Gastroesophageal sphincter (tissue), 4 donors: ENCODE data around the gene CEP43. TPM values are rescaled to one million over a fixed set of nuclear protein-coding genes. Genes with fewer than 3 reads are reported as not detected.

Experiments used
- ATAC-seq: fragments of 150-250 bp; one replicate; pipeline ENCODE4 v1.9.1; 2016; ENCODE audit warnings: mild to moderate bottlenecking, moderate library complexity
- H3K27ac ChIP-seq, 4 donors: fragments of 200-600 bp; sonication (generic) in 3 of 4; 1 replicate in 3 of 4; 2 replicates in 1 of 4; pipeline ENCODE4 v1.5.1; 2016 to 2019
- H3K27me3 ChIP-seq: fragments of 200-600 bp; sonication (generic); one replicate; pipeline ENCODE4 v1.5.1; 2019
- H3K36me3 ChIP-seq, 2 donors: fragments of 200-600 bp; sonication (generic); one replicate each; pipeline ENCODE4 v1.5.1; 2019; ENCODE audit warnings: control low read depth in 1 of 2
- H3K4me1 ChIP-seq, 3 donors: fragments of 200-600 bp; sonication (generic); 1 replicate in 2 of 3; 2 replicates in 1 of 3; pipeline ENCODE4 v1.5.1; 2016 to 2019; ENCODE audit warnings: control low read depth in 2 of 3
- H3K4me3 ChIP-seq, 2 donors: fragments of 200-600 bp; sonication (generic); one replicate each; pipeline ENCODE4 v1.5.1; 2019; ENCODE audit warnings: mild to moderate bottlenecking in 1 of 2, moderate library complexity in 1 of 2
- H3K9me3 ChIP-seq, 3 donors: fragments of 200-600 bp; sonication (generic); one replicate each; pipeline ENCODE4 v1.5.1; 2017 to 2019; ENCODE audit warnings: control low read depth in 2 of 3
- CTCF ChIP-seq, 4 experiments: fragments of 200-600 bp in 2 of 4; fragments of 450-650 bp in 2 of 4; sonication (generic) in 1 of 4; IDR thresholded peaks; one replicate each; pipeline ENCODE4 v1.5.1; 2017 to 2019; ENCODE audit warnings: antibody characterized with exemption in 4 of 4, mild to moderate bottlenecking in 2 of 4, moderate library complexity in 2 of 4
- EP300 ChIP-seq: sonication (generic); formaldehyde crosslinking; IDR thresholded peaks from one replicate; pipeline ENCODE4 v1.6.1; 2017; ENCODE audit warnings: antibody characterized with exemption, mild to moderate bottlenecking
- POLR2A ChIP-seq, 2 donors: fragments of 450-650 bp; IDR thresholded peaks; one replicate each; pipeline ENCODE4 v1.6.1; 2017; ENCODE audit warnings: antibody characterized with exemption in 2 of 2, mild to moderate bottlenecking in 2 of 2, moderate library complexity in 1 of 2
- POLR2AphosphoS5 ChIP-seq: sonication (generic); formaldehyde crosslinking; IDR thresholded peaks from one replicate; pipeline ENCODE4 v1.6.1; 2017; ENCODE audit warnings: antibody characterized with exemption
- WGBS, 2 donors: methylation state at CpG; one replicate each; pipeline ENCODE4 v1.1.5; 2018; ENCODE audit warnings: low coverage in 1 of 2; 5-methylcytosine and 5-hydroxymethylcytosine counted together
- total RNA-seq, 4 donors: library from RNA; depleted of rRNA; stranded (reverse); fragments of >200 nt; gene quantifications; one replicate each; pipeline ENCODE4 v1.1.0, GENCODE V29; 2016

Gene CEP43
- total RNA-seq, 4 donors from 2014 or later, result 10.9 to 17.9 (median 11.7) TPM

DNA sequence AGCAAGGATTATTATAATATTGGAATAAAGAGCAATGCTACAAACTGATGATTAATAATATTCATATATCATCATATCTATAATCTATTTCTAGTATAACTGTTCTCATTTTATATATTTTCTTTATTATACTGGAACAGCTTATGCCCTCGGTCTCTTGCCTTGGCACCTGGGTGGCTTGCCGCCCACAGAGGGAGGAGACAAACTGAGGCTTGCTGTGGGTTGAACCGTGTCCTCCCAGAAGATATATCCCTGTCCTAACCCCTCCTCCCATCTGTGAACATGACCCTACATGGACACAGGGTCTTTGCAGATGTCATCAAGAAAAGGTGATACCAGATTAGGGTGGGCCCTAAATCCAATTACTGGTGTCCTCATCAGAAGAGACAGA is 47.5 kb upstream of the CEP43 start:
- ATAC-seq, result no peak
- H3K27ac ChIP-seq, result peak overlapping the region in 1 of 4 donors; percentile 54

DNA sequence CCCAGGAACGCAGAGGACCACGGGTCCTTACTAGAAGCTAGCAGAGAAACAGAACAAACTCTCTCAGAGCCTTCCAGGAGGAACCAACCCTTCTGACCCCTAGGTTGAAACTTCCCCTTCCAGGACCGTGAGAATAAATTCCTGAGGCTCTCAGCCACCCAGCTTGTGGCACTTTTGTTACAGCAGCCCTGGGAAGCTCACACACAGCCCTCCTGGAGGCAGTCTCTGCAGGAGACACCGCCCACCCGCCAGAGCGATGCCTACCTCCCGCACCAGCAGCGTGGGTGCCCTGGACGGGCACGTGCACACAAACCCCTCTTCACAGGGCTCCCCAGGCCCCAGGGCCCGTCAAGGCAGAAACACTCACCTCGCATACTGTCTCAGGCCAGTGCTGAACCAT is 47.1 kb upstream of the CEP43 start:
- Histone ChIP-seq H3K36me3 (peaks cover 0 to 33% of the 10 kb centered on the region in 2 donors), H3K9me3 (no peaks in the 10 kb centered on the region), H3K27me3 (no peaks in the 10 kb centered on the region), H3K4me3 (no peak overlapping the region), H3K27ac (no peak overlapping the region), H3K4me1 (peaks cover 0 to 34% (median 8%) of the 10 kb centered on the region in 3 donors)
- TF ChIP-seq POLR2AphosphoS5 (no peak), POLR2A (IDR thresholded peaks at IDR 0.05) (no peak), CTCF (IDR thresholded peaks at IDR 0.05) (no peak), EP300 (no peak)
- WGBS, 2 donors, result 82 to 89% methylated on average over 4 to 7 of the region's 12 CpGs
- ATAC-seq, result no peak

More for the DNA sequence above, 47.5 kb upstream of the CEP43 start:
- WGBS, 2 donors, result 60 to 75% methylated on average over 1 to 3 of the region's 3 CpGs
- H3K27me3 ChIP-seq, result no peaks in the 10 kb centered on the region
- TF ChIP-seq EP300, result no peak
- no peak for TF ChIP-seq CTCF (IDR thresholded peaks at IDR 0.05)
- no peak for TF ChIP-seq POLR2AphosphoS5
- no peak for TF ChIP-seq POLR2A (IDR thresholded peaks at IDR 0.05)
- peaks cover 0 to 38% of the 10 kb centered on the region in 2 donors for H3K36me3 ChIP-seq
- H3K4me1 ChIP-seq, result peaks cover 0 to 30% (median 7%) of the 10 kb centered on the region in 3 donors
- H3K9me3 ChIP-seq, result no peaks in the 10 kb centered on the region
- no peak overlapping the region for H3K4me3 ChIP-seq

DNA sequence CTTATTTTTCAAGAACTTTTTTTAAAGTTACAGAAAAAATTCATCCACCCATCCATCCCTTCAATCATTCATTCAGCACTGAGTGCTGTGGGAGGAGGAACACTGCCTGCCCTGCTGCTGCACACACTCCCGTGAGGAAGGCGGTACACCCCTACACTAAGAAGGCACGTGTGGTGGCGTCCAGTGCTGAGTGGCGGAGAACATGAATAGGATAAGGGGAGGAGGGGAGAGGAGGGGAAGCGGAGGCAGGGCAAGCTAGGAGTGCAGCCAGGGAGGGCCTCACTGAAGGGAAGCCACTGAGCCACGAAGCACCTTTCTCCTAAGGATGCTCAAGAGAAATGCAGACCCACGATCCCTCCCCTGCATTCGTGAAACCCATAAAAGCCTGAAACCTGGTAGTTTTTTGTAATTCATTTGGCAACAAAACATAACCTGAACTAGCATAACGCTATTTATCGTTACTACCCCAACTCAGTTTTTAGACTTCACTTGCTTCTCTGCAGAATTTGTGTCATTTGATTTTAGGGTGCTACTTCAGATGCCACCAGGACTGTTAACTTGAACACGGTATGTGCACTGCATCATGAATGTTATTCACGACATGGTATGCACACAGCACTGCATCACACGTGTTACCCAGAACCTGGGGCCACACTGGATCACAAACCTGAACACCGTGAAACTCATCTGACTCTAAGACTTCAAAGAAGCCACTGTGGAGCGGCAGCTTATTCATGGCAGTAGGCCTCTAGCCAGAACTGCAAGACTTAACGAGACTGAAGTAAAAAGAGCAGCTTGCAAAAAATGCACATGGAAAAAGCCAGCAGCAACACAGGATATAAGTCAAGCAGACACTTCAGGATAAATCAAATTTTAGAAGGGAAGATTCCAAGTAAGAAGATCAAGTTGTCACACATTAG is 46.4 kb upstream of the CEP43 start:
- Histone ChIP-seq H3K36me3 (peaks cover 0 to 26% of the 10 kb centered on the region in 2 donors), H3K4me1 (peaks cover 0 to 41% (median 14%) of the 10 kb centered on the region in 3 donors), H3K27me3 (no peaks in the 10 kb centered on the region), H3K27ac (no peak overlapping the region), H3K4me3 (no peak overlapping the region), H3K9me3 (no peaks in the 10 kb centered on the region)
- TF ChIP-seq EP300 (no peak), POLR2A (IDR thresholded peaks at IDR 0.05) (no peak), POLR2AphosphoS5 (no peak), CTCF (IDR thresholded peaks at IDR 0.05) (no peak)
- ATAC-seq, result no peak
- WGBS, 2 donors, result 78 to 84% methylated on average over 8 to 11 of the region's 17 CpGs

DNA sequence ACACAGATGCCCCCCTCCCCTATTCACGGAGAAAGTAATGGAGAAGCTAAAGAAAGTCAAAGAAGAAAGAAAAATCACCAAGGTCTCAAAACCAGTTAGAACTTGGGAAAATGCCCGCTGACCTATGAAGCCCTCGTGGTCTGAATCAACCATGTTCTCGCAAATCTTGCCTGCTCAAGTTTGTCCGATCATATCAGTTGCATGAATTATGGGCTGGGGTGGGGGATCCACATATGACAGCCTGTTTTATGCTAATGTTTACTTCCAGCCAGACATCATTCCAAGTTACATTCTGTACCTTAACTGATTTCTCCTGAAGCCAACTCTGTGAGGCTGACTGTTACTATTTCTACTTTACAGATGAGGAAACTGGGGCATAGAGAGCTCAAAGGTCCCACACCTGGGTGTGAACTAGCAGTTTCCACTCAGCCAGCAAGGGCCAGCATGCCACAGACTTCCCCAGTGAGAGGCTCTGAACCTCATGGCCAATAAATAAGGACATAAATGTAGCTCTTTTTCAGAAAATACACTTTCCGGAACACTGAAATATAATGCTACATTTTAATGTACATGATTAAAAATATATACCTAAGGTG is 45.0 kb upstream of the CEP43 start:
- WGBS, 2 donors, result 90 to 98% methylated on average over 4 to 6 of the region's 6 CpGs
- H3K27me3 ChIP-seq, result no peaks in the 10 kb centered on the region
- no peak for ATAC-seq

DNA sequence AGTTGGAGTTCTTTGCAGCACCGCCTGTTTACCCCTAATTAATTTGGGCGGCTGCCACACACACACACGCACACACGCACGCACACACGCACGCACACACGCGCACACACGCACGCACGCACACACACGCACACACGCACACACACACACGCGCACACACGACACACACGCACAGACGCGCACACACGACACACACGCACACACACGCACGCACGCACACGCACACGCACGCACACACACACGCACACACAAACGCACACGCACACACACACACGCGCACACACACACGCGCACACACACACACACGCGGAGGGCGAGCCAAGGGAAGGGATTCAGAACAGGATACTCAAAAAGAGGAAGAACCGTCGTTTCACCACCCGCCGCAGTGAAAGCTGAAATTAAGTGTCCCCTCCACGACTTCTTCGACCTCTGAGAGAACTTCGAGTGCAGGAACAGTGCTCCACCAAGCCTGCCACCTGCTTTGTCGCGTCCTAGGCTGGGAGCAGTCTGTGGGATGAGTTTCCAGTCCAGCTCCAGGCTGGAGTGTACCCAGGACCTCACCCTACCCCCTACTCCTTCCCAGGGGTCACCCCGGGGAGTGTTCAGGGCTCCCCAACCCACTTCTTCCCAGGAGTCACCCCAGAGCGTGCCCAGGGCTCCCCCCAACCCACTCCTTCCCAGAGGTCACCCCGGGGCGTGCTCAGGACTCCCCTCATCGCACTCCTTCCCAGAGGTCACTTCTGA is 43.9 kb upstream of the CEP43 start:
- ATAC-seq, result no peak
- Histone ChIP-seq H3K27me3 (no peaks in the 10 kb centered on the region), H3K9me3 (no peaks in the 10 kb centered on the region), H3K4me3 (peak overlapping the region; percentile 68 to 93), H3K27ac (peak overlapping the region in 3 of 4 donors; percentile 45 to 92 (median 90)), H3K4me1 (peaks cover 0 to 42% (median 14%) of the 10 kb centered on the region in 3 donors), H3K36me3 (peaks cover 0 to 17% of the 10 kb centered on the region in 2 donors)
- 49 to 64% methylated on average over 16 to 17 of the region's 52 CpGs for WGBS, 2 donors
- no peak for TF ChIP-seq EP300
- no peak for TF ChIP-seq POLR2A (IDR thresholded peaks at IDR 0.05)
- TF ChIP-seq CTCF (IDR thresholded peaks at IDR 0.05), result no peak
- TF ChIP-seq POLR2AphosphoS5, result no peak

More for the DNA sequence above, 45.0 kb upstream of the CEP43 start:
- TF ChIP-seq EP300, result no peak
- H3K36me3 ChIP-seq, result peaks cover 0 to 17% of the 10 kb centered on the region in 2 donors
- H3K27ac ChIP-seq, result no peak overlapping the region
- no peak overlapping the region for H3K4me3 ChIP-seq
- H3K9me3 ChIP-seq, result no peaks in the 10 kb centered on the region
- peaks cover 0 to 42% (median 14%) of the 10 kb centered on the region in 3 donors for H3K4me1 ChIP-seq
